ENCODE results near the gene CARD9.
A peak's percentile ranks its signal among the peaks of the same experiment; 100 is the strongest.
"Not testable (repeated sequence)": the region's sequence is repeated elsewhere in the genome, so short reads cannot be mapped to it uniquely, and the experiment has no call there.

The CARD9 gene, protein sequence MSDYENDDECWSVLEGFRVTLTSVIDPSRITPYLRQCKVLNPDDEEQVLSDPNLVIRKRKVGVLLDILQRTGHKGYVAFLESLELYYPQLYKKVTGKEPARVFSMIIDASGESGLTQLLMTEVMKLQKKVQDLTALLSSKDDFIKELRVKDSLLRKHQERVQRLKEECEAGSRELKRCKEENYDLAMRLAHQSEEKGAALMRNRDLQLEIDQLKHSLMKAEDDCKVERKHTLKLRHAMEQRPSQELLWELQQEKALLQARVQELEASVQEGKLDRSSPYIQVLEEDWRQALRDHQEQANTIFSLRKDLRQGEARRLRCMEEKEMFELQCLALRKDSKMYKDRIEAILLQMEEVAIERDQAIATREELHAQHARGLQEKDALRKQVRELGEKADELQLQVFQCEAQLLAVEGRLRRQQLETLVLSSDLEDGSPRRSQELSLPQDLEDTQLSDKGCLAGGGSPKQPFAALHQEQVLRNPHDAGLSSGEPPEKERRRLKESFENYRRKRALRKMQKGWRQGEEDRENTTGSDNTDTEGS

GRCh38 chr9:136373300-136374182, at the start of gene CARD9:
Gene CARD9 (minus strand): TSS chr9:136373669. CDS start chr9:136372078, 1,591 bp downstream.
- no peak for DNase-seq

GRCh38 chr9:136422876-136423275, 49.4 kb upstream of the CARD9 start:
- DNase-seq, result no peak

DNA sequence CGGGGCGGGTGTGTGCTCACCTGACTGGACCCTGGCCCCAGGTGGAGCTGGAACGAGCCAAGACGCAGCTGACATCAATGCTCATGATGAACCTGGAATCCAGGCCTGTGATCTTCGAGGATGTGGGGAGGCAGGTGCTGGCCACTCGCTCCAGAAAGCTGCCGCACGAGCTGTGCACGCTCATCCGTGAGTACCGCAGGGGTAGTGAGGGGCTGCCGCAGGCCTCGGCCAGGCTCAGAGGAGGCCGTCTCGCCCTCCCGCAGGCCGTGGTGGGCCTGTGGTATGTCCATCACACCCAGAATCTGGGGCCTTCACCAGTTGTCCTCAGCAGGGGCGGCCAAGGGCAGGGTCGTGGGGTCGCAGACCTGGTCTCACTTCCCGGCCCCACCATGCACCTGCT, 48.3 kb upstream of the CARD9 start:
- no peak for DNase-seq

DNA sequence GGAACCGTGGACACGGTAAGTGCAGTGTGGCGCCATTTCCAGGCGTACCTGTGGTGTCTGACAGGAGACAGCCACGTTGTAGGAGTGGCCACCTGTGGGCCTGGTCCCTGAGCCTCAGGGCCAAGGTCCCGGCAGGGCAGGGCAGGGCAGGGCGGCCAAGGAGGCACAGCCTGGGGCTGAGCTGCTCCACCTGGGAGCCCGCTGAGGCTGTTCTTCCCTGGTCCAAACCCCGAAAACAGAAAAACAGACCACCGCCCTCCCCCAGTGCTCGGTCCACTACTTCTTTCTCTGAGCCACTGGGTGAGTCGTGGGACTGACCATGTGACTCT, 45.6 kb upstream of the CARD9 start:
- no peak for DNase-seq

- DNase-seq, result no peak
Measured at GRCh38 chr9:136418182-136419091, 45.0 kb upstream of the CARD9 start.

DNA sequence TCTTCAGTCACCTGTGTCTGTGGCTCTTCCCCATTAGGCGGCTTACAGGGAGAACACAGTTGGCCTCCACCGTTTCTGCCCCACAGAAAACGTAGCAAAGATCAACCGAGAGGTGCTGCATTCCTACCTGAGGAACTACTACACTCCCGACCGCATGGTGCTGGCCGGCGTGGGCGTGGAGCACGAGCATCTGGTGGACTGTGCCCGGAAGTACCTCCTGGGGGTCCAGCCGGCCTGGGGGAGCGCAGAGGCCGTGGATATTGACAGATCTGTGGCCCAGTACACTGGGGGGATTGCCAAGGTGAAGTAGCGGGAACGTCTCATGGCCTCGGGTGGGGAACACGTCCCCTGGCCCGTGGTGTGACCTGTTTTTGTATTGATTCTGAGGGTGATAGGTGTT, 43.4 kb upstream of the CARD9 start:
- no peak for DNase-seq

GRCh38 chr9:136416427-136416826, 43.0 kb upstream of the CARD9 start:
- DNase-seq, result no peak

GRCh38 chr9:136412962-136413361, 39.5 kb upstream of the CARD9 start:
- no peak for DNase-seq

- no peak for DNase-seq
Measured at GRCh38 chr9:136411378-136411777, 37.9 kb upstream of the CARD9 start.

DNA sequence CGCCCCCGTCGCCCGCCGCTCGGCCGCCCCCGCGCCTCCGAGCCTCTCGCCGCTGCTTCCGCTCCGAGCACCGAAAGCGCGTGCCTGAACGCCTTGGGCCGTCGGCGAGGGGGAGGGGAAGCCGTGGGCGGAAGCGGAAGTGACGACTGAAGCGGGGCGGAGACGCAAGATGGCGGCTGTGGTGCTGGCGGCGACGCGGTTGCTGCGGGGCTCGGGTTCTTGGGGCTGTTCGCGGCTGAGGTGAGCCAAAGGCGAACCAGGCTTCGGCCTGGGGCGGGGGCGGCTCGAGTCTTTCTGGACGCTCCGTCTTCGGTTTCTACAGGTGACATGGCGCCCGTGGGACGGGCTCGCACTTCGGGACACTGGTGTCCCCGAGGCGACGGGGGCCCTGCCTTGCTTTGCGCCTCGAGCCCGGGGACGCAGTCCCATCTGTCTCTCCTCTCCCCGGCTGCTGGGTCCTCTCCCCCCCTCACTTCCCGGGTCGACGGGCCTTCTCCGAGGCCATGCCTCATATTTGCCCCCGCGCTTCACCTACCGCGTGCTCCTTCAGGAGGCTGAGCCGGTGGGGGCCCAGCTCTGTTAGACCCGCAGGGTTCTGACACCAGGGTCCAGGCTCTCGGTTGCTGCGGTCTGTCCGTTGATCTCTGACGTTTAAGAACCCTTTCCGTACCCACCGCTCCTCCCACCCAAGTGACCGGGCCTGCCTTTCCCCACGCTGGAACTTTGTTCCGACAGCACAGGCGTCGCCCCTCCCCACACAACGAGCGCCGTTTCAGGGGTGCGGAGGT, 37.2 kb upstream of the CARD9 start, which contains the start of the genes ENTR1 and PMPCA:
ENTR1 (minus strand) TSS at position 115 of the 788 bp plus-strand sequence. CDS start 217 bp downstream, outside the sequence.
PMPCA (plus strand) TSS at position 159 of the 788 bp plus-strand sequence; CDS start at position 170, 11 bp downstream.
- peak; percentile 89 for DNase-seq

- DNase-seq, result peak; percentile 48
Measured at GRCh38 chr9:136409557-136410455, 36.3 kb upstream of the CARD9 start.

DNA sequence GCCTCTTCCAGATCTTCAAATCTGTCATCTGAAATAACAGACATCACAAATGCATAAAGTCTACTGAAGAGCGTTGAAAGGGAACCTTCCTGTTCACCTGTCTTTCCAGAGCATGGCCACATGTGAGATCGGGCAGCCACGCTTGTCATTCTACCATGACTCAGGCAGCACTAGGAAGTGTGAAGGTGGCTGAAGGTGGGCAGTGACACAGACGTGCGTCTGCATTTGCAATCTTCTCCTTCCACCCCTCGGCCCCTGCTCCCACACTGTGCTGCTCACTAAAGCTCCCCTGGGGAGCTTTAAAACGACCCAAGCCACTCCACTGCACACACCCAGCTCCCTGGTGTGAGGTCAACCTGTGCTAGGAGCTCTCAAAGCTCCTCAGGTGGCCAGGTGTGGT, 34.4 kb upstream of the CARD9 start:
- no peak for DNase-seq

DNA sequence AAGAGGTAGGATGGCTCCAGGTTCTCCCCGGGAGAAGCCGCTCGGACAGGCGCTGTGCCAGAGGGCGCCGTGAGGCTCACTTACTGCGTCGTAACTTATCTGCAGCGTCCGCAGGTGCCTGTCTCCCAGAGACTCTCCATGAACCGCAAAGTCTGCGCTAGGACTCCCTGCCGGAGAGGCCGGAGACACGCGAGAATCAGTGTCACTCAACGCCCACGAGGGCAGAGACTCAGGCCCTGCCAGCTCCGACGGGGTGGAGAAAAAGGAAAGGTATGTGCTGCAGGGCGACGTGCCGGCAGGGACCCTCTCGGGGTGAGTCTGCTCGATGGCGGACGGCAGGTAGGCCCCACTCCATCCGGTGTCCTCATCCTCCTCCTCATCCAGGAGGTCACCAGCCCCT, 33.6 kb upstream of the CARD9 start:
- DNase-seq, result not testable (repeated sequence)

- not testable (repeated sequence) for DNase-seq
Measured at GRCh38 chr9:136405904-136406303, 32.4 kb upstream of the CARD9 start.

DNA sequence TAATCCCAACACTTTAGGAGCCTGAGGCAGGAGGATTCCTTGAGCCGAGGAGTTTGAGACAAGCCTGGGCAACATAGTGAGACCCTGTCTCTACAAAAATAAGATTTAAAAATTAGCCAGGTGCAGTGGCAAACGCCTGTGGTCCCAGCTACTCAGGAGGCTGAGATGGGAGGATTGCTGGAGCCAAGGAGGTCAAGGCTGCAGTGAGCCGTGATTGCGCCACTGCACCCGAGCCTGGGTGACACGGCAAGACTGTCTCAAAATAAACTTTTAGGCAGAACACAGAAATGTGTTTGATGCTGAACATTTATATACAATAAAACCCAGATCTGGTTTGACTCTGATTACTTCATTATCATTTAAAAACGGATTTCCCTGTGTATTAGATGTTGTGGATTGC, 32.0 kb upstream of the CARD9 start:
- DNase-seq, result no peak

DNA sequence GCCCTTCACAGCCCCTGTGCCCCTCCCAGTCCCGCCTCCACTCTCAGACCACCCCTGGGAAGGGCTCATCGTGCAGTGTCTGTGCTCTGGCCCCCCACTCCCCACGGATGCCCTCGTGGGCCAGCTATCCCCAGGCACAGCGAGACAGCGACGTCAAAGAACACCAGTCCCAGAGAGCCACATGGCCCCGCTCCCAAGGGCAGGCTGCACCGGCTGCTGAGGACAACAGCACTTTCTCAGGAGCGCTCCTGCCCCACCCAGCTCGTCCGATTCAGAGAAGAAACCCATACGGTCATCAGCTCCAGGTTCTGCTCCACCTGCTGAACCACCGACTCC, 31.3 kb upstream of the CARD9 start:
- DNase-seq, result no peak

DNA sequence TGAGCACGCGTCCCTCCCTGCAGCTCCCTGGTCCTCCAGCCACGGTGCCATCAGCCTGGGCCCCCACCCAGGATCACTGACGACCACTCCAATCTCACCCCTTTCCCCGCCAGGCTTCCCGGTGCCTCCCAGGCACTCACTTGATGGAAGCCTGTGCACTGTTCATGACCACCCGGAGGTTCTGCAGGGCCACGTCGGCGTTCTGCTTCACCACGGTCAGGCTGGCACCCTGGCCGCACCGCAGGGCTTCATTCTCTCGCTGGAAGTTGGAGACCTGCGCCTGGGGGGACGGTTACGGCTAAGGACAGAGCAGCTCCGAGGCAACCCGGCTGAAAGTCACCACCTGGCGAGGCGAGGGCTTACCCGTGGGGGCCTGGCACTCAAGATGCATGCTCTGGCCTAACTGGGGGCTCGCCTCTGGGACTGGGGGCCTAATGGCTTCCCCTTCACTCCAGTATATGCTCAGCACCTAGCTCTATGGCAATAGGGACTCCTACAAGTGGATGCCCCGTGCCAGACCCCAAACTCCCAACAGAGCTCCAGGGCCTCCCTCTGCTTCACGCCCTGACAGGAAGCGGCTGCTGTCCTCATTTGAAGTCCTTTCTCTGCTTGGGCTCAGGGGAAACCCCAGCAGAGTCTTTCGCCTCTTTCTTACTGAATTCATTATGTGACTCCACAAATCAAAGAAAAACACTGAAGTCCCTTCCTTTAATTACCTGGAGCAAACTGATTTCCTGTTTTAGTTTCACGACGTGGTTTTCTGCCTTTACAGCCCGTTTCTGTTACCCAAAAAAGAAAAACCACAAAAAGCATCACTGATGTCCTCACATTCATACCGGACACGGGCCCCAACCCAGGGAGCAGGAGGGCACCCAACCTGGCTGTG, 30.7 kb upstream of the CARD9 start:
- DNase-seq, result no peak

- no peak for DNase-seq
Measured at GRCh38 chr9:136403538-136403914, 30.1 kb upstream of the CARD9 start.

GRCh38 chr9:136402067-136402466, 28.6 kb upstream of the CARD9 start:
- DNase-seq, result no peak

Measured in EL (cell line).